ENCODE results near the gene CTDP1.

CTDP1 gene

GRCh38 chr18:79697976-79698375 is 18.4 kb downstream of the CTDP1 start (continued):
- TF ChIP-seq CSRNP3 (CRISPR knock-in tag; IDR thresholded peaks at IDR 0.05) (no peak), OSR1 (CRISPR knock-in tag; IDR thresholded peaks at IDR 0.05) (no peak), POU6F1 (CRISPR knock-in tag; IDR thresholded peaks at IDR 0.05; ENCODE audit: borderline replicate concordance, low read depth) (no peak), ZNF565 (CRISPR knock-in tag; conservative IDR thresholded peaks at IDR 0.05; ENCODE audit: low read depth) (no peak), ESRRG (CRISPR knock-in tag; IDR thresholded peaks at IDR 0.05) (no peak), ZNF70 (CRISPR knock-in tag; IDR thresholded peaks at IDR 0.05) (no peak), SNAI2 (CRISPR knock-in tag; IDR thresholded peaks at IDR 0.05) (no peak), ZFP3 (CRISPR knock-in tag; IDR thresholded peaks at IDR 0.05) (no peak), ZNF8 (CRISPR knock-in tag; IDR thresholded peaks at IDR 0.05) (no peak)

GRCh38 chr18:79698668-79699335 is 19.2 kb downstream of the CTDP1 start:
- ATAC-seq = no peak
- TF ChIP-seq POU6F1 (CRISPR knock-in tag; IDR thresholded peaks at IDR 0.05; ENCODE audit: borderline replicate concordance, low read depth) (no peak), BACH2 (CRISPR knock-in tag; IDR thresholded peaks at IDR 0.05; ENCODE audit: borderline replicate concordance) (no peak), OSR1 (CRISPR knock-in tag; IDR thresholded peaks at IDR 0.05) (no peak), CREB5 (CRISPR knock-in tag; IDR thresholded peaks at IDR 0.05; ENCODE audit: low read depth) (no peak), ZFP30 (CRISPR knock-in tag; IDR thresholded peaks at IDR 0.05) (no peak), CSDC2 (CRISPR knock-in tag; IDR thresholded peaks at IDR 0.05) (no peak), RARB (CRISPR knock-in tag; IDR thresholded peaks at IDR 0.05) (no peak), ARNTL (CRISPR knock-in tag; IDR thresholded peaks at IDR 0.05; ENCODE audit: borderline replicate concordance, low read depth) (no peak), TOX (CRISPR knock-in tag; IDR thresholded peaks at IDR 0.05; ENCODE audit: borderline replicate concordance) (no peak), ZNF70 (CRISPR knock-in tag; IDR thresholded peaks at IDR 0.05) (no peak)

- TF ChIP-seq PATZ1 (CRISPR knock-in tag; IDR thresholded peaks at IDR 0.05; ENCODE audit: borderline replicate concordance) (no peak), PPARA (CRISPR knock-in tag; IDR thresholded peaks at IDR 0.05; ENCODE audit: borderline replicate concordance) (no peak), ISL1 (CRISPR knock-in tag; IDR thresholded peaks at IDR 0.05) (no peak), ZC3H10 (CRISPR knock-in tag; IDR thresholded peaks at IDR 0.05) (no peak), TSHZ2 (CRISPR knock-in tag; IDR thresholded peaks at IDR 0.05) (no peak), OSR1 (CRISPR knock-in tag; IDR thresholded peaks at IDR 0.05) (no peak)
- ATAC-seq = no peak
Measured at GRCh38 chr18:79699653-79700052, 20.1 kb downstream of the CTDP1 start.
